HG02981 (cell line): ENCODE measurements around the gene EXOC3L1.

ENCODE experiments used
- ATAC-seq: cut with Tn5 transposase; IDR thresholded peaks from one replicate; pipeline ENCODE4 v1.9.1; 2021; ENCODE audit warnings: mild to moderate bottlenecking, moderate library complexity; ENCODE audit not compliant: unreplicated experiment

EXOC3L1 gene

DNA sequence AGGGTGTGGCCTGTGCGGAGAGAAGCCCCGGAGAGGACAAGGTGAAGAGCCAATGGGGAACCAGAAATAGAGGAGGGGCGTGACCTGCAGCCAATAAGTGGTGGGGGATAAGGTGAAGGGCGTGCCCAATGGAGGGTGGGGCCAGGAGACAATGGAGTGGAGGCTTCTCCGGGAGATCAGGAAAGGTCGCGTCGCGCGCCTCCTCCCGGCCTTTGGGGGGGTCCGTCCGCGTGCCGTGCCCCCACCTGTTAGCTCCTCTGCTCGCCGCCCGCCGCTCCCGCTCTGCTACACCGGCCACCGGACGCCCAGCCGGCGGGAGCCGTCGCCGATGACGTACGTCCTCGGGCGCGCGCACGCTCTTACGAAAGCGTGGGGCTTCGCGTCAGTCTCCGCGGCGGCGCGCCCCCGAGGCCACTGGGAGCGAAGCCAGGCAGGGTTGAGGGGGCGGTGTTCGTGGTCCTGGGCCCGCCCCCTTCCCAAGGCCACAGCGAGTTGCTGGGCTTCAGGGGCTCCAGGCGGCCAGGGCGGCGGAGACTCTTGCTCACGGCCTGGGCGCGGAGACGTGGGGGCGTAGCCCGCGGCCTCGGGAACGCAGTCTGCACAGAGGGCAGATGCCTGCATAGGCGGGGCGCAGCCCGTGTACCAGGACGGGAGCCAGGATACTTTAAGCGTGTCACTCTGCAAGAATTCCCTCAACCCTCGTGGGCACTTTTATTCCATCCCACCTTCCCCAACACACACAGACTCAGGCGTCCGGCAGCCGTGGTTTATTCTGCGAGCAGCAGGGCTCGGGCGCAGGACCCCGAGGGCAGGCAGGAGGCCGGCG is 6.1 kb downstream of the EXOC3L1 start, which contains the start of gene MATCAP1:
TSS of gene MATCAP1 (minus strand) at position 337 of the 826 bp plus-strand sequence. CDS start 3,353 bp downstream, outside the sequence.
- ATAC-seq, result peak; percentile 90

DNA sequence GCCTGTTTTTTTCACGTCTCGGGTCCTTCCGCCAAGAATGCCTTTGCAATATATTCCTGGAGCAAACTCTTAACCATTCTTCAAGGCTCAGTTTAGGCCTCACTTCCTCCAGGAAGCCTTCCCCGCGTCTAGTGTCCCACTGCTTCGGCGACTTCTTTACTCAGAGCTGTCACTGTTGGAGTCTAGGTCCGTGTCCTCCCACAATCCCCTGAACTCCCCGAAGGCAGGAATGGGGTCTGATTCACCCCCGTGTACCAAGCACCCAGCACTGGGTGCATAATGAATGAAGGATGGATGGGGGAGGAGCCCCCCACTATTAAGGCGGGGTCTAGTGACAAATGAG is 6.7 kb downstream of the EXOC3L1 start:
- ATAC-seq, result no peak

DNA sequence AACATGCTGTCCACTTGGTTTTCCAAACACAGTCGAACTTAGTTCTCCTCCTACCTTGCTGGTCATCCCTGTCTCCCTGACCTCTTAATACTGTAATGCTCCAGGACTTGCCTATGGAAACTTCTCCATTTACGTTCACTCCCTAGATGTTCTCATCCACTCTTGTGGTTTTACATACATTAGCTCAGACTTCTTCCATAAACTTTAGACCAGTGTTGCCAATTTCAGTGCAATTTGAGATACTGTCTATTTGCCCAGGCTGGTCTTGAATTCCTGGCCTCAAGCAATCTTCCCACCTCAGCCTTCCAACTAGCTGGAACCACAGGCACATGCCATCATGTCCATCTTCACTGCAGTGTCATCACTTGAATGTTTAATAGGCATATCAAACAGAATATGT is 7.6 kb downstream of the EXOC3L1 start:
- ATAC-seq, result no peak

DNA sequence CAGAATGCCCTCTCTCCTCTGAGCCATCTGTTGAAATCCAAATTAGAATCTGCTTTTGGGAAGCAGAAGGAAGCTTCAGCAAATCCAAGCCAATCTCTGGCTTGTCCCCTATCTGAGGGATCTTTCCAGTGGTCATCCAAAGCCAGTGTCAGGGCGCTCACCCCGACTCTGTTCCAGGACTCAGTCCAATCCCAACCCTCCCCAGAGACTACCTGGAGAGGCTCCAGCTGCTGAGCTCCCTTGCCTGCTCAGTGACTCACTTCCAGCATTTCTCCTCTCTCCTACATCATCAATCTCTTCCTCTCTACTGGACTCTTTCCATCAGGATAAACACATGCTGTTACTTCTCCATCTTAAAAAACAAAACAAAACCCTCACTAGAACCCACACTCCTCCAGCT is 8.6 kb downstream of the EXOC3L1 start:
- ATAC-seq, result no peak

DNA sequence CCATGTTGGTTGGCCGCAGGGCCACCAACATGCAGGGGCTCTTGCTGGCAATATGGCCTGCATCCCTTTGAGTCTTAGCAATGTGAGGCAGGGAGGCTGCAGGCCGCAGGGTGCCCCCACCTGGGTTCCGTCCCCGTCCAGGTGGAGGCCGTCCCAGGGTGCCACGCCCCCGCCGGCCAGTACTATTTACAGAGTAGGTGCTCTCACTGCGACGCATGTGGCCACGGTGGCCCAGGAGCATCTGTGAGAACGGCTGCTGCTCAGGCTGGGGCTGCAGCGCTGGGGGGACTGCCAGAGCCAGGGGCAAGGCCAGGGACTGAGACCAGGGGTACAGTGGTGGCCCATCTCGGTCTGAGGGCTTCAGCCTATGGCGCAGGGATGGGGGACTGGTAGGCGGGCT is 9.8 kb downstream of the EXOC3L1 start:
- no peak for ATAC-seq

DNA sequence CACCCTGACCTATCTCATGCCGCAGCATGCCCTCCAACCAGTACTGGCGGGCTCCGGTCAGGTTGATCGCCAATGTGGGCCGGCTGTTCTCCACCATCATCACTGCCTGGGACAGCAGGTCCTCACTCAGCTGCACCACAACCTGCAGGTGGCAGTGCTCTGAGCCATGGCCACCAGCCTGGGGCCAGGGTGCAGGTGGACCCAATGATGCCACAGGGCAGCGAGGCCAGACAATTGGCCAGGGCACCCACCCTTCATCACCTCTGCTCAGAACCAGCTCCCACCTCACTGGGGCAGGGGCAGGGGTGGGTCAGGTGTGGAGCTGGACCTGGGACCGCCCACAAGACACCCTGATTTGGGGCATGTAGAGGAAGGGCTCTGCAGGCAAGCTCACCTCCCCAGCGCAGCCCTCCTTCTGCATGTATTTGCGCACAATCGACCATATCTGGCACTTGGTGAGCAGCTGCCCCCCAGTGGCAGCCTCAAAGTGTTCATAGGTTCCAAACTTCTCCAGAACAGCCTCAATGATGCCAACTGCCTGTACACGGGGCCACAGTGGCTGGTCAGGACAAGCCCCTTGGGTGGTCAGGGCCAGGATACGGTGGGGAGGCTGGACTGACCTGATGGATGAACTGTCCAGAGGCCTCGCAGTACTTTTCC is 10.4 kb downstream of the EXOC3L1 start:
- no peak for ATAC-seq

DNA sequence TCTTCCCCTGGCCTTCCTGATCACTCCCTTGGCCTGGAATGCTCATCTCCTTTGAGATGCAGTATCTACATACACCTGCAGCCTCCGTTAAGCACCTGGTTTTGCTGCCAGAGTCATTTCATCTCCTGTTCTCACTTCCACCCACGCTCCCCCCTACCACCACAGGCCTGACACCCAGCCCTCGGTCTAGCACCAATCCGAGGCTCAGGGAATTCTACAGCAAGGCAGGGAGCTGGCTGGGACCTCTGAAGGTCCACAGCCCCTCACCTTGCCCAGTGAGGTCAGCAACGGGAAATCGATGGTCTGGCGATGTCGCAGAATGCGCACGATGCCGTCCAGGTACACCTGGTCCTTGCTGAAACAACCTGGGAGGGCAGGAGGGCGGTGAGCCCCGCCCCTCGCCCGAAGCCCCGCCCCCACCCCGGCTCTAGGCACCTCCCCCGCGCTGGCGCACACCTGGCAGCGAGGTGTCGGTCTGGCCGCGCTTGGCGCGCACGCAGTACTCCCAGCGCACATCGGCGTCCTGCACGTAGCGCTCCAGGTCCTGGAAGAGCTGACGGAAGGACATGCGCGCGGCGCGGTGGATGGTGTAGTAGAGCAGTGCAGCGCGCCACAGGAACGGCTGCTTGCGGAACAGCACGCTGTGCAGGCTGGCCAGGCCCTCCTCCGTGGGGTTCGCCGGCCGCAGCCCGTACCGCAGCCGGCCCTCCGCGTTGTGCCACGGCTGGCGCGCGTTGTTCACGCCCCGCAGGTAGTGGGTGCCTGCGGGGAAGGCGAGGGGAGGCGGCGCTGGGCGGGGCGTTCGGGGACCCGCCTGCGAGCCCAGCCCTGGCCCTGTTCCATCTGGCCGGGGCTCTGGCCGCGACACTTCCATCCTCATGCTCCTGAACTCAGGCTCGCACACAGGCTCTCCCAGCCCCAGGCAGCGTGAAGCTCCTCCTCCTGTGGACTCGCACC is 11.9 kb downstream of the EXOC3L1 start:
- no peak for ATAC-seq

DNA sequence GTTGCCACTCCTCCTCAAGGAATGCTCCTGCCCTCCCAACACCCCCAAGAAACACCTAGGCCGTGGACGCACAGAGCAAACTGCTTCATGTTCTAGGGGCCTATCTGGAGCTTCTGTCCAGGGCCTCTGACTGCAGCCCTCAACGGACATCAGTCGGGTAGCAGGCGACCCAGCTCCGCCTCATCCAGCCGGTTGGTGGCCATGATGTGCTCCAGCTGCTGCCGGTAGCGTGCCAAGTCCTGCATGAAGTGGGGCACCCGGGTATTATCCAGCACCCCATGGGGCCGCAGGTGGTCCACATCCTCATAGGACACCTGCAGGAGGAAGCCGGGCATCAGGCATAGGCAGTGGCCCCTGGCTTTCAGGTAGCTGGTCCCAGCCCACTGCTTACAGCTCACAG is 13.3 kb downstream of the EXOC3L1 start:
- no peak for ATAC-seq

DNA sequence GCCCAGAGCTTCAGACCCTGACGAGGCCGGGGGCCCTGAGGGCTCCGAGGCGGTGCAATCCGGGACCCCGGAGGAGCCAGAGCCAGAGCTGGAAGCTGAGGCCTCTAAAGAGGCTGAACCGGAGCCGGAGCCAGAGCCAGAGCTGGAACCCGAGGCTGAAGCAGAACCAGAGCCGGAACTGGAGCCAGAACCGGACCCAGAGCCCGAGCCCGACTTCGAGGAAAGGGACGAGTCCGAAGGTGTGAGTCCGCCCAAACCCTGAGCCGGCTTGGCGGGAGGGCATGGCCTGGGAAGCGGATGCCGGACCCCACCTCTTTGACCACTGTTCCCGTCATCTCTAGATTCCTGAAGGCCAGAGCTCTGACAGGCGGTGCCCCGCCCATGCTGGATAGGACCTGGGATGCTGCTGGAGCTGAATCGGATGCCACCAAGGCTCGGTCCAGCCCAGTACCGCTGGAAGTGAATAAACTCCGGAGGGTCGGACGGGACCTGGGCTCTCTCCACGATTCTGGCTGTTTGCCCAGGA is 15.2 kb downstream of the EXOC3L1 start:
- no peak for ATAC-seq

DNA sequence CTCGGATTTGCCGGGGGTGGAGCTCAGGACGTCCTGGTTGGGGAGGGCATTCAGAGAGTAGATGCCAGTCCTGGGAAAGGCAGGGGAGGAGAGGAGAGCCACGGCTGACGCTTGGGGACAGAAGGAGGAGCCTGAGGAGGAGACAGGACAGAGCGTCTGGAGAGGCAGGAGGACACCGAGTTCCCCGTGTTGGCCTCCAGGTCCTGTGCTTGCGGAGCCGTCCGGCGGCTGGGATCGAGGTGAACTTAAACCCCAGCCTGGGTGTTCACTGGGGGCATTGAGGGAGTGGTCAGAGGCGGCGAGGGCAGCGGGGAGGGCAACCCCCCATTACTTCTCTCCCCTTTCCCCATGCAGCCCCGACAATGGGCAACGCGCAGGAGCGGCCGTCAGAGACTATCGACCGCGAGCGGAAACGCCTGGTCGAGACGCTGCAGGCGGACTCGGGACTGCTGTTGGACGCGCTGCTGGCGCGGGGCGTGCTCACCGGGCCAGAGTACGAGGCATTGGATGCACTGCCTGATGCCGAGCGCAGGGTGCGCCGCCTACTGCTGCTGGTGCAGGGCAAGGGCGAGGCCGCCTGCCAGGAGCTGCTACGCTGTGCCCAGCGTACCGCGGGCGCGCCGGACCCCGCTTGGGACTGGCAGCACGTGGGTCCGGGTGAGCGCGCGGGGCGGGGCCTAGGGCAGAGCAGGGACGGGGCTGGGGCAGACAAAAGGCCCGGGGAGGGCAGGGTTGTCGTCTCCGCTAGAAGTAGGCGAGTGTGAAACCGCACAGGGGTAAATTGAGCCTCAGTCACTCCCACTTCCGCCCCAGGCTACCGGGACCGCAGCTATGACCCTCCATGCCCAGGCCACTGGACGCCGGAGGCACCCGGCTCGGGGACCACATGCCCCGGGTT is 15.9 kb downstream of the EXOC3L1 start:
- peak; percentile 39 for ATAC-seq

DNA sequence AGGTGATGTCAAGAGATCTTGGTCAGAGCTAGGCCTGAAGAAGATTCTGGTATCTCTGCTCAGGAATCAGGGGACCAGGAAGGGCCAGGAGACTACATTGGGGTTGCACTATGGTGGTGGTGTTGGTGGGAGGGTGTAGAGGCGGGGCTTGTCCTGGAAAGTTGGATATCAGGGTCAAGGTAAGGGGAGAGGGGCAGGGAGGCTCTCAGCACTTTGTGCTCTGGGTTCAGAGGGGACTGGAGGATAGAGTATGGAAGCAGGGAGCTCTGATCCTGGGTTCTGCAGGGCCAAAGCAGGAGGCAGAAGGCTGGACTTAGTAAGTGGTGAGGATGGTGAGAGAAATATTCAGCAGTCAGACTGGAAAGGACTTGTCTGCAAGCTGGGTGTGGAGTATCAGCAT is 16.6 kb downstream of the EXOC3L1 start:
- ATAC-seq, result no peak

DNA sequence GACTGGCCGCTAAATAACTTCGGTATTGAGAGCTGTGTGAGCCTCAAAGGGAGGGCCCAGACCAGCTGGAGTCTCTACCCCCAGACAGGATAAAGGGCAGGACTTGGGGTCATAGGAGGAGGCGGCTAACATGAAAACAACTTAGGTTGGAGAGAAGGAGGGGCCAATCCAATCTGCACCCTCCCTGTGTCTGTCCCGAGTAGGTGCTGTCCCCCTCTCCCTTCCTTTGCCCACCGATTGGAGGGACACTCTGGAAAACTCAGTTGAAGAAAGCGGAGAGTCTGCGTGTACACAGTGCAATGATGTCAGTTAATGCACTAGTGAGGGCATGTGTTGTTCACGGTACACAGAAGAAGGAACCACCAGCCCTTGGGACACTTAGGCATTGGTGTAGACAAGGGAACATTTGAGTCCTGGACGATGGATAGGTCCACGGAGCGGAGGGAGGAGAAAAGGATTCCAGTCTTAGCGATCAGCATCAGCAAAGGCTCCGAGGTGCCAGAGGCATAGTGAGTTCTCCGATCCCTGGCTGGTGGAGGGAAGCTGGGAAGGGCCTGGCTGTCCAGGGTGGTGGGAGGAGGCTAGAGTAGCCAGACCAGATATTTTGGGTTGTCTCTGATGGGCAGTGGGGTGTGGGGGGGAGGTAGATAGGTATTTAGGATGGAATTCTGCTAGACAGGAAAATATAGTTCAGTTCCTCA is 18.8 kb downstream of the EXOC3L1 start:
- ATAC-seq, result no peak

DNA sequence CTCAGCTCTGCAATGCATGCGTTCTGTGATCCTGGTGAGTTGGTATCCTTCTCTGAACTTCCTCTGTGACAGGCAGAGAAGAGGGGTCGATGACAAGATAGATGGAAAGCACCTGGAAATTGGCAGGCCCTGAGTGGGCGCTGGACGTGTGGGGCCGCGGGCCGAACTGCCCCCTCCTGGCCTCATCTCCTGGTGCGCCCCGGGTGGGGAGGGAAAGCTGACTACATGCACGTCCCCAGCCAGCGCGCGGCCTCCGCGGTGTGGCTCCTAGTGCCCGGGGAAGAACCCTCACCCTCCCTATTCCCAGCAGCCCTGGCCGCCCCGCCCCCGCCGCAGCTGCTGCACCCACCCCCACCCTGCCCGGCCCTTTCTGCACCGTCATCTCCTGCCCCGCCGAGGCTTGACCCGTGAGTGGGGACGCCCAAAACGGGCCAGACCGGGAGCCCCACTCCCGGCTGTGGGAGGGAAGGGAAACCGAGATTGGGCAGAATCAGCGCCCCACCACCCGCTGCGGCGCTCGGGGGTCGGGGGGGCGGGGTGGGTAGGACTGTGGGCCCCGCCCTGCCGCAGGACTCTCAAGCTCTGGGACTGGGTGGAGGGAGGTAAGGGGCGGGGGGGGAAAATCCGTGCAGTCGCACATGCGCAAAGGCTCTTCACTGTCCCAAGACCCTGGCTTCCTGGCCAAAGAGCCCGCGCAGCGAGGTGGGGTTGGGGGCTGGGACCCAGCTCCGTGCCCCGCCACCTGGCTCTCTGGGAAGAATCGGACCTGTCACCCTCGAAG is 19.6 kb downstream of the EXOC3L1 start, which contains the start of gene NOL3:
TSS of gene NOL3 (plus strand) at position 371 of the 781 bp plus-strand sequence.
- ATAC-seq, result peak; percentile 37

DNA sequence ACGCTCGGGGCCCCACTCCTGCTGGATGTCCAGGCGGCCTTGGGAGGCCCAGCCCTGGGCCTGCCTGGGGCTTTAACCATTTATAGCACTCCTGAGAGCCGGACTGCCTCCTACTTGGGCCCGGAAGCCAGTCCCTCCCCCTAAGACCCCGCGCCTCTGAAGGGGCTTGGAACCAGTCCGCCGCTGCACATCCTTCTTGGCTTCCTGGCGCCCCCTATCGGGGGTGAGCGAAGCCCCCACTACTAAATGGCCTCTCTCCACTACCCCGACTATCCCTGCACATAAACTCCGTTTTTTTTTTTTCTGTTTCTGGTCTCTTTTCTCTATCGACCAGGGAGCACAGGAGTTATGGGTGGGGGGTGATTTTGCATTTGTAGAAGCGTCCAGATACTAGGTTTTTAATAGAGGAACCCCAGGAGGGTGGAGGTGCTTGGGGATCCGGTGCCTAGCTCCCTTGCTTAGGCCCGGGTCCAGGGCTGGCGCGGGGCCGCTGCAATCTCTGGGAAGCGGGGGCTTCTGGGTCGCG is 20.2 kb downstream of the EXOC3L1 start:
- ATAC-seq, result no peak

DNA sequence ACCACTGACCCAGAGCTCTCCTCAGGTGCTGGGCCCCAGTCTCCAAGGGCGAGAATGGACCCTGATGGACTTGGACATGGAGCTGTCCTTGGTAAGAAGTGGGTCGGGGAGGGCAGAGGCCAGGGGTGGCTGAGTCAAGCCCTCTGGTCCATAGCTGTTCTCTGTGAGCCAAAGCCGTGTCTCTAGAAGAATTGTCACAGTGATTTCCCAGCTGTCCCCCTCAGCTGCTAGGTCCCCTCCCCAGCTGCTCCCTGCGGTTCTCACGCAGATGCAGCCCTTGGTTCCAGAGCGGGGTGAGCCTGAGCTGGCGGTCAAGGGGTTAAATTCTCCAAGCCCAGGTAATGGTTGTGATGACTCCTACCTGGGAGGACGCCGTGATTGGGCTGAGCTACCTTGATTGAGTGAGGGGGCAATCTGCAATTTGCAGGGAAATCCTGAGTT is 20.9 kb downstream of the EXOC3L1 start:
- no peak for ATAC-seq

DNA sequence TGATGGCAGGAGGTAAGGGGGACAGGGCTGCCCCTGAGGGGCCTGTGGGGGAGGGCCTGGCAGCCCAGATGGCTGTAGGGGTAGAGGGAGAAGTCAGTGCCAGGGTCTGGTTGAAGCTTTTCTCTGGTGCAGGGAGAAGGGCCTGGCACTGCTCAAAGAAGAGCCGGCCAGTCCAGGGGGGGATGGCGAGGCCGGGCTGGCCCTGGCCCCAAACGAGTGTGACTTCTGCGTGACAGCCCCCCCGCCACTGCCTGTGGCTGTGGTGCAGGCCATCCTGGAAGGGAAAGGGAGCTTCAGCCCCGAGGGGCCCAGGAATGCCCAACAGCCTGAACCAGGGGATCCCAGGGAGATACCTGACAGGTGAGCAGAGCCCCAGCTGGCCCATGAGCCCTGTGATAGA is 22.3 kb downstream of the EXOC3L1 start:
- ATAC-seq, result no peak

DNA sequence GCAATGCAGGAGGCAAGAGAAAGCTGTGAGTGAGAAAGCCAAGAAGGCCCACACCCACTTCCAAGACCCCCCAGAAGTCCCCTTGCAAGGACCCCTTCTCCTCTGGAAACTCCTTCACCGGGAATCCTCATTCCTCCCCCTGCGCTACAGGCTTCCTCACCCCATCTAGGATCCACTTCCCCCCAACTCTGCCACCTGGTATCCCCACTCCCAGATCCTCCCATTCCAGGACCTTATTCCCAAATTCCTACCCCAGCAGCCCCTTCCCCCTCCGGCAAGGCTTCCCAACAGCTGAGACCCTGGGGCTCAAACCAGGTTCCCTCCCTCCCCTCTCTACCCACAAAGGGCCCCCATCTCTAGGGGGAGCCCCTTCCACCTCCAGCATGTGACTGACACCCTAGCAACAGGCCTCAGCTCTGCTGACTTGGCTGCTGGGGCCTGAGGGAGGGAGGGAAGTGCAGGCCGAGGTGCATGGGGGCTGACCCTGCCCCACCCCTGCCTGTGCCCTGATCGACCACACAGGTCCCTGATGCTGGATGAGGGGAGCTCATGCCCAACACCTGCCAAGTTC is 23.3 kb downstream of the EXOC3L1 start:
- no peak for ATAC-seq

DNA sequence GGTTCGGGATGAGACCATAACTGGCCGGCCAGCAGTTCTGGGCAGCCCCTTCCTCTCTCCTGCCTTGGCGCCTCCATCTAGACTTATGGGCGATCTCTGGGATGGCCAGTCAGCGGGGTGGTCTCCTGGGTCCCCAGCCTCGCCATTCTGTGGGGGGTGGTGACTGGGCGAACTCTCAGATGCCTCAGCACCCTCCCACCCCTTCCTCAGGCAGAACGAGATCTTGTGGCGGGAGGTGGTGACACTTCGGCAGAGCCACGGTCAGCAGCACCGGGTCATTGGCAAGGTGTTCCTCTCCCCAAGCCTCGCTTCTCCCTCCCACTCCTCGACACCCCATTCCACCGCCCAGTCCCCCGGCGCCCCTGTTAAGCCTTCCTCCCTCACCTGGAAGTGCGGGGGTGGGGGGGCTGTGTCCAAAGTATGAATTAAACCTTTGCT is 23.8 kb downstream of the EXOC3L1 start:
- no peak for ATAC-seq
